GM12878 (cell line): ENCODE measurements around the gene ZNF652. TPM values are rescaled to one million over a fixed set of nuclear protein-coding genes. Genes with fewer than 3 reads are reported as not detected.

ENCODE experiments used
- CREB1 ChIP-seq: IDR thresholded peaks from 2 replicates; pipeline ENCODE4 v1.6.1; 2012; ENCODE audit warnings: low read depth, mild to moderate bottlenecking, inconsistent platforms
- CREM ChIP-seq: IDR thresholded peaks from 2 replicates; pipeline ENCODE4 v1.6.1; 2014; ENCODE audit warnings: antibody characterized with exemption, low read depth
- EED ChIP-seq: sonication (generic); IDR thresholded peaks from 2 replicates; pipeline ENCODE4 v1.6.1; 2016; ENCODE audit warnings: antibody characterized with exemption, low read depth
- ESRRA ChIP-seq: IDR thresholded peaks from 2 replicates; pipeline ENCODE4 v1.6.1; 2012; ENCODE audit warnings: mild to moderate bottlenecking, low read length, improper control_type of control experiment
- FOXM1 ChIP-seq: IDR thresholded peaks from 2 replicates; pipeline ENCODE4 v1.6.1; 2012; ENCODE audit warnings: low read depth, mild to moderate bottlenecking, inconsistent platforms, low read length, moderate library complexity
- NBN ChIP-seq: fragments of 450-650 bp; IDR thresholded peaks from 2 replicates; pipeline ENCODE4 v1.6.1; 2016
- NFIC ChIP-seq: IDR thresholded peaks from 2 replicates; pipeline ENCODE4 v1.6.1; 2012; ENCODE audit warnings: low read depth, mild to moderate bottlenecking, inconsistent platforms, low read length, moderate library complexity
- NR2C1 ChIP-seq: fragments of 450-650 bp; IDR thresholded peaks from 2 replicates; pipeline ENCODE4 v1.6.1; 2017; ENCODE audit warnings: antibody characterized with exemption, mild to moderate bottlenecking, moderate library complexity
- PBX3 ChIP-seq: IDR thresholded peaks from 2 replicates; pipeline ENCODE4 v1.6.1; 2011; ENCODE audit warnings: mild to moderate bottlenecking, low read depth, low read length, moderate library complexity; ENCODE audit not compliant: insufficient replicate concordance
- POU2F2 ChIP-seq: IDR thresholded peaks from 3 replicates; pipeline ENCODE4 v1.6.1; 2011; ENCODE audit warnings: low read depth, mild to moderate bottlenecking, low read length, borderline replicate concordance
- RUNX3 ChIP-seq: IDR thresholded peaks from 2 replicates; pipeline ENCODE4 v1.6.1; 2012; ENCODE audit warnings: low read length, inconsistent platforms
- SKIL ChIP-seq: fragments of 450-650 bp; IDR thresholded peaks from 2 replicates; pipeline ENCODE4 v1.6.1; 2017; ENCODE audit warnings: mild to moderate bottlenecking, low read depth, inconsistent platforms; ENCODE audit not compliant: poor library complexity, severe bottlenecking
- SP1 ChIP-seq: IDR thresholded peaks from one replicate; pipeline ENCODE4 v1.6.1; 2011; ENCODE audit warnings: low read depth, low read length
- TCF12 ChIP-seq: IDR thresholded peaks from 2 replicates; pipeline ENCODE4 v1.6.1; 2011; ENCODE audit warnings: low read depth, mild to moderate bottlenecking, low read length
- ZBTB33 ChIP-seq: fragments of 450-650 bp; IDR thresholded peaks from 2 replicates; pipeline ENCODE4 v1.6.1; 2017; ENCODE audit warnings: mild to moderate bottlenecking
- ZNF24 ChIP-seq: fragments of 450-650 bp; IDR thresholded peaks from 2 replicates; pipeline ENCODE4 v1.6.1; 2017; ENCODE audit warnings: antibody characterized with exemption, mild to moderate bottlenecking
- ZNF592 ChIP-seq: fragments of 450-650 bp; IDR thresholded peaks from 2 replicates; pipeline ENCODE4 v1.6.1; 2017; ENCODE audit warnings: mild to moderate bottlenecking, moderate library complexity
- polyA plus RNA-seq, 11 experiments: library from polyadenylated mRNA; depleted of rRNA in 4 of 11; unstranded in 6 of 11; stranded (reverse) in 5 of 11; fragments of >200 nt; fragmentation: Nextera tagmentation in 4 of 11; fragmentation: Illumina TruSeq in 1 of 11; extraction: Ambion mirVana in 4 of 11; extraction: Trizol in 1 of 11; gene quantifications; 1 replicate in 1 of 11; 2 replicates in 10 of 11; pipeline versions ENCODE4 v1.2.1 to v1.2.3, GENCODE V29; 2011 to 2016; ENCODE audit warnings: inconsistent platforms in 2 of 11, missing spikeins in 2 of 11, low read depth in 1 of 11
- total RNA-seq, 4 experiments: library from RNA; depleted of rRNA in 3 of 4; stranded (reverse); fragments of >200 nt in 3 of 4; fragmentation: Illumina TruSeq in 1 of 4; extraction: Trizol in 1 of 4; gene quantifications; 2 replicates each; pipeline versions ENCODE4 v1.2.1 to v1.2.3, GENCODE V29; 2013 to 2021

The ZNF652 gene
- total and polyA plus RNA-seq, 10 of the 15 experiments (the other 5 are each of a cell fraction or from before 2014, with no cell fraction given), result 3.4 to 13.1 (median 8.7) TPM

- TF ChIP-seq ZNF592 (no peak), FOXM1 (no peak), ESRRA (no peak), SKIL (no peak), SP1 (no peak), ZNF24 (no peak), ZBTB33 (no peak), PBX3 (no peak), NBN (0 out of 2 replicates have a peak, but pooled peaks have one; percentile 45), NFIC (no peak), EED (0 out of 2 replicates have a peak, but pooled peaks have one; percentile 34), POU2F2 (no peak), CREB1 (no peak), NR2C1 (no peak), RUNX3 (peak; percentile 55), CREM (0 out of 2 replicates have a peak, but pooled peaks have one; percentile 37), TCF12 (no peak)
These were observed at the start of gene ZNF652 (continued) for GRCh38 chr17:49361902-49362722.
